Tibial nerve (tissue), 4 donors: ENCODE data around the gene LYRM4. TPM values are rescaled to one million over a fixed set of nuclear protein-coding genes. Genes with fewer than 3 reads are reported as not detected.

Experiments
- DNase-seq, 2 donors: peaks; one replicate each; pipeline ENCODE4 v3.0.0-alpha.2; 2019; ENCODE audit warnings: low spot score in 2 of 2
- H3K27ac ChIP-seq, 4 donors: fragments of 200-600 bp; sonication (generic) in 3 of 4; one replicate each; pipeline ENCODE4 v1.5.1; 2017 to 2019; ENCODE audit warnings: mild to moderate bottlenecking in 1 of 4
- H3K27me3 ChIP-seq, 2 donors: fragments of 200-600 bp; sonication (generic) in 1 of 2; one replicate each; pipeline versions ENCODE4 v1.5.1 to v1.6.0; 2017 to 2019
- H3K36me3 ChIP-seq, 3 donors: fragments of 200-600 bp; sonication (generic); one replicate each; pipeline ENCODE4 v1.5.1; 2018 to 2019
- H3K4me1 ChIP-seq, 4 donors: fragments of 200-600 bp; sonication (generic) in 3 of 4; one replicate each; pipeline ENCODE4 v1.5.1; 2017 to 2019
- H3K4me3 ChIP-seq, 4 donors: fragments of 200-600 bp; sonication (generic) in 3 of 4; one replicate each; pipeline ENCODE4 v1.5.1; 2017 to 2019; ENCODE audit warnings: mild to moderate bottlenecking in 1 of 4, moderate library complexity in 1 of 4
- H3K9me3 ChIP-seq, 4 donors: fragments of 200-600 bp; sonication (generic) in 3 of 4; one replicate each; pipeline ENCODE4 v1.5.1; 2017 to 2019
- EP300 ChIP-seq, 2 donors: sonication (generic); formaldehyde crosslinking; IDR thresholded peaks; one replicate each; pipeline ENCODE4 v1.6.1; 2017; ENCODE audit warnings: antibody characterized with exemption in 2 of 2, mild to moderate bottlenecking in 1 of 2
- POLR2A ChIP-seq, 2 donors: fragments of 450-650 bp; IDR thresholded peaks; one replicate each; pipeline ENCODE4 v1.6.1; 2017; ENCODE audit warnings: antibody characterized with exemption in 2 of 2, mild to moderate bottlenecking in 2 of 2, moderate library complexity in 2 of 2
- WGBS, 2 donors: methylation state at CpG; one replicate each; pipeline ENCODE4 v1.1.5; 2018; 5-methylcytosine and 5-hydroxymethylcytosine counted together
- total RNA-seq, 4 donors: library from RNA; depleted of rRNA; stranded (reverse); fragments of >200 nt; gene quantifications; one replicate each; pipeline ENCODE4 v1.1.0, GENCODE V29; 2016
- TF ChIP-seq, protein P1 (sequence below), 5 experiments: fragments of 200-600 bp in 3 of 5; fragments of 450-650 bp in 2 of 5; sonication (generic) in 3 of 5; IDR thresholded peaks; one replicate each; pipeline ENCODE4 v1.5.1; 2016 to 2019; ENCODE audit warnings: antibody characterized with exemption in 5 of 5, mild to moderate bottlenecking in 3 of 5, moderate library complexity in 2 of 5

The LYRM4 gene
- total RNA-seq, 4 donors from 2014 or later = 21.8 to 31.0 (median 27.4) TPM

DNA sequence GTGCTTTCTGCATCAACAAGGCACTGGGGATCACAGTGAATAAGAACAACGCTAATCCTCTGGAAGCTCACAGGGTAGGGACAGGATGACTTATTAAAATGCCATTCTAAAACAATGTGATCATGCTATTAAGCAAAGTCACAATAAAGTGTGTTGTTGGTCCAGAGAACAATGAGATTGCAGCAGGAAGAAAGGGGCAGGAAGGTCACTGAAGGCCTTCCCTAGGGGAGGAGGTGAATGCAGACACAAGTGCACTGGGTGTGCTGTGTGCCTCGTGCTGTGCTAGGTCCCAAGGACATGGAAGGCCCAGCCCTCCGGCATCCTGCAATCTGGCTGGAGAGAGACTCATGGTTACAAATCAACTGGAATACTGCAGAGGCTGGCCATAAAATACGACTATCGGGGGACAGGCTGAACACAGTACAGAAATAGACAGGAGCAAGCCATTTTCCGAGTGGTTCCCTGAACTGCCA, 55.7 kb downstream of the LYRM4 start:
- Histone ChIP-seq H3K4me1 (peaks cover 0 to 66% (median 38%) of the 10 kb centered on the region in 4 donors), H3K36me3 (no peaks in the 10 kb centered on the region), H3K9me3 (no peaks in the 10 kb centered on the region), H3K27ac (peak overlapping the region; percentile 50 to 91 (median 78)), H3K27me3 (no peaks in the 10 kb centered on the region), H3K4me3 (no peak overlapping the region)
- DNase-seq = no peak
- TF ChIP-seq EP300 (IDR thresholded peaks at IDR 0.05) (no peak), POLR2A (IDR thresholded peaks at IDR 0.05) (no peak)
- TF ChIP-seq, protein P1, sequence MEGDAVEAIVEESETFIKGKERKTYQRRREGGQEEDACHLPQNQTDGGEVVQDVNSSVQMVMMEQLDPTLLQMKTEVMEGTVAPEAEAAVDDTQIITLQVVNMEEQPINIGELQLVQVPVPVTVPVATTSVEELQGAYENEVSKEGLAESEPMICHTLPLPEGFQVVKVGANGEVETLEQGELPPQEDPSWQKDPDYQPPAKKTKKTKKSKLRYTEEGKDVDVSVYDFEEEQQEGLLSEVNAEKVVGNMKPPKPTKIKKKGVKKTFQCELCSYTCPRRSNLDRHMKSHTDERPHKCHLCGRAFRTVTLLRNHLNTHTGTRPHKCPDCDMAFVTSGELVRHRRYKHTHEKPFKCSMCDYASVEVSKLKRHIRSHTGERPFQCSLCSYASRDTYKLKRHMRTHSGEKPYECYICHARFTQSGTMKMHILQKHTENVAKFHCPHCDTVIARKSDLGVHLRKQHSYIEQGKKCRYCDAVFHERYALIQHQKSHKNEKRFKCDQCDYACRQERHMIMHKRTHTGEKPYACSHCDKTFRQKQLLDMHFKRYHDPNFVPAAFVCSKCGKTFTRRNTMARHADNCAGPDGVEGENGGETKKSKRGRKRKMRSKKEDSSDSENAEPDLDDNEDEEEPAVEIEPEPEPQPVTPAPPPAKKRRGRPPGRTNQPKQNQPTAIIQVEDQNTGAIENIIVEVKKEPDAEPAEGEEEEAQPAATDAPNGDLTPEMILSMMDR (IDR thresholded peaks at IDR 0.05) = no peak
- WGBS, 2 donors = 30 to 35% methylated on average over 6 of the region's 6 CpGs

DNA sequence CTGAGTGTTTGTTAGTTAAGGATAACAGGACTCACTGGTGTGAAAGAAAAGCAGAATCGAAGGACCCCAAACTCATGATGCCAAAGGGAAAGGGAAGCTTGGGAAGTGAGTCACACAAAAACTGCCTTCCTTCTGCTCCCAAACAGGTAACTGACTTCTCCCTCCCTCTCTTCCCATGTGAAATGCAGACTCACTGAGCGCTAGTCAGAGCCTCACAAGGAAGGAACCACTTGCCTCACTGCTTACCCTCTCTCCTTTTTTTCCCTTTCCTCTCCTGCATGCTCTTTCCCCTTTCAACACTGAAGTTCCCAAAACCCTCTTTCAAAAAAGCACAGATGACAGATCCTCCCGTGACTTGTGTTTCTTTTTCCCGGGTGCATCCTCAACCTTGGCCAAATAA, 56.4 kb downstream of the LYRM4 start:
- H3K27me3 ChIP-seq = no peaks in the 10 kb centered on the region
- no peaks in the 10 kb centered on the region for H3K36me3 ChIP-seq
- 71 to 74% methylated on average over 4 of the region's 4 CpGs for WGBS, 2 donors
- no peaks in the 10 kb centered on the region for H3K9me3 ChIP-seq
- H3K4me1 ChIP-seq = peaks cover 0 to 66% (median 38%) of the 10 kb centered on the region in 4 donors
- DNase-seq = no peak
- no peak overlapping the region for H3K4me3 ChIP-seq
- TF ChIP-seq, protein P1 (IDR thresholded peaks at IDR 0.05) = no peak
- TF ChIP-seq EP300 (IDR thresholded peaks at IDR 0.05) (no peak), POLR2A (IDR thresholded peaks at IDR 0.05) (no peak)
- H3K27ac ChIP-seq = peak overlapping the region; percentile 50 to 91 (median 78)

DNA sequence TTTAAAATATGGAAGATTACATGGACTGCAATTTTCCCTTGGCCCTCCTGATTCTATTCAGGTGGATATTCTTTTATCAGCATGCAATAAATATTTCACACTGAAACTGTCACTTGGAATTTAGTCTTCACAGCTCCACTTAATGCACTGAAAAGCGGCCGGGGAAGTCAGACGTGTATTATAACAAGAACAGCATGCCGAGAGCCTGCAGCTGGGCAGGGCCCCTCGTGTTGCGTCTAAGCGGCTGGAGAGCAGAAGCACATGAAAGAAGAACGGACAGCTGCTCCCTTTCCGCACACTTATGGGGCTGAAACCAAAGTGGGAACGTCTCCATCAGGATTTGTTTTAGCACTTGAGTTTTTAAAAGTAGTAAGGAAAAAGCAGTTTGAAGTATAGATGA, 57.2 kb downstream of the LYRM4 start:
- H3K27ac ChIP-seq = peak overlapping the region in 3 of 4 donors; percentile 75 to 91 (median 81)
- no peaks in the 10 kb centered on the region for H3K36me3 ChIP-seq
- H3K4me3 ChIP-seq = no peak overlapping the region
- peaks cover 0 to 60% (median 38%) of the 10 kb centered on the region in 4 donors for H3K4me1 ChIP-seq
- WGBS, 2 donors = 77 to 89% methylated on average over 10 of the region's 10 CpGs
- DNase-seq = no peak
- no peaks in the 10 kb centered on the region for H3K9me3 ChIP-seq
- TF ChIP-seq, protein P1 (IDR thresholded peaks at IDR 0.05) = no peak
- TF ChIP-seq POLR2A (IDR thresholded peaks at IDR 0.05) (no peak), EP300 (IDR thresholded peaks at IDR 0.05) (no peak)
- no peaks in the 10 kb centered on the region for H3K27me3 ChIP-seq

DNA sequence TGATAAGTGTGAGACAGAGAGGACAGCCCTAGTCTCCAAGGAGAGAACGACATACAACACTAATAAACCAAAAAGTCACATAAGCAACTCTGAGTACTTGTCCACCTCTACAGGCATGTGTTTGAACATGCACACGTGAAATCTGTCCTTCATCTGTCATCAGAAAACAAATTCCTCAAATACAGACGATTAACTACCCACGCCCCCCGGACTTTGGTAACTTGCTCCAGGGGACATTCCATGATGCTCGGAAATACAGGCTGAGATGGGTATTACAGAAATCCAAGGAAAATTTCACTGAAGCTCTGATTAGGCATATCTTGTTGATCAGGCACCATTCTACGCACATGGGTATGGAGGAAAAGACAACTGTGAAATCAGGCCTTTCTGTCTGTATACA, 57.8 kb downstream of the LYRM4 start:
- peaks cover 0 to 54% (median 35%) of the 10 kb centered on the region in 4 donors for H3K4me1 ChIP-seq
- no peak for DNase-seq
- no peaks in the 10 kb centered on the region for H3K9me3 ChIP-seq
- TF ChIP-seq POLR2A (IDR thresholded peaks at IDR 0.05) = no peak
- TF ChIP-seq, protein P1 (IDR thresholded peaks at IDR 0.05) = no peak
- TF ChIP-seq EP300 (IDR thresholded peaks at IDR 0.05) = no peak
- no peak overlapping the region for H3K4me3 ChIP-seq
- 92 to 94% methylated on average over 7 of the region's 7 CpGs for WGBS, 2 donors
- H3K27ac ChIP-seq = peak overlapping the region in 1 of 4 donors; percentile 9
- H3K27me3 ChIP-seq = no peaks in the 10 kb centered on the region
- no peaks in the 10 kb centered on the region for H3K36me3 ChIP-seq

DNA sequence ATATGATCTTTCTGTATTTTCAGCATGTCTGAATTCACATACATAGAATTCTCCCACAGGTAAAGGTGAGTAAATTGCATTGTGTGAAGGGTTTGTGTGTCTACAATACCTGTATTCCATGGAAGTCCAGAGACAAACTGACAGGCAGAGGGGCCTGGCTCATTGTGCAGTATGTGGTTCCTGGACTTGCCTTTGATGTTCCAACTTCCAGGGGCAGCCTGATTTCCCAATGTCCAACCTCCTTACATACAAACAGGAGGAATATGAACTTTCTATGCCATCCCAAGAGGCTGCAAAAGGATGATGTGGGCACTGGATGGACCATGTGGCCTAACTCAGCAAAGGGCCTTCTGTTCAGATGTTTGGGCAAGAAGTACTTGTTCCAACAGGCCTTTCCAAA, 58.5 kb downstream of the LYRM4 start:
- DNase-seq = no peak
- H3K27me3 ChIP-seq = no peaks in the 10 kb centered on the region
- no peak overlapping the region for H3K27ac ChIP-seq
- H3K9me3 ChIP-seq = no peaks in the 10 kb centered on the region
- H3K4me1 ChIP-seq = peaks cover 0 to 46% (median 29%) of the 10 kb centered on the region in 4 donors
- no peak overlapping the region for H3K4me3 ChIP-seq
- no peak for TF ChIP-seq POLR2A (IDR thresholded peaks at IDR 0.05)
- no peaks in the 10 kb centered on the region for H3K36me3 ChIP-seq

DNA sequence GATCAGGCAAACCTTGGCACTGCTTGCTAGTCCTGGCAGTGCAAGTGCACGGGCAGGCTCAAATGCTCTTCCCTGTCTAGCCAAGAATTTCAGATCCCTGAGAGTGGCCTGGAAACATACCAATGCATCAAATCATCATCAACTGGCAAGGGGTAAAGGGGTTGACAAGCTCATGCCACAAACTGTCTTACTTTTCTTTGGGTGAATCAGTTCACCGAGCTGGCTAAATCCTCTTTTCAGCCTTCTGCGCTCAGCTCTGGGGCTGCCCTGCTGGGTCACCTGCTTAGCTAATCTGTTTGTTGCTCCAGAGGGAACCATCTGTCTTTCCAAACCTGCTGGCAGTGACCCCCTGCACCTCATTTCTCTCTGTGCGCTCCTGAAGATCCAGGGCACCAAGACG, 59.5 kb downstream of the LYRM4 start:
- no peak for DNase-seq
- Histone ChIP-seq H3K36me3 (no peaks in the 10 kb centered on the region), H3K9me3 (no peaks in the 10 kb centered on the region), H3K4me1 (peaks cover 0 to 37% (median 24%) of the 10 kb centered on the region in 4 donors), H3K4me3 (no peak overlapping the region), H3K27me3 (no peaks in the 10 kb centered on the region), H3K27ac (no peak overlapping the region)
- WGBS, 2 donors = 88% methylated on average over 5 of the region's 5 CpGs
- TF ChIP-seq EP300 (IDR thresholded peaks at IDR 0.05) = no peak
